ENCODE data around the gene PCAT7. TPM values are rescaled to one million over a fixed set of nuclear protein-coding genes. Genes with fewer than 3 reads are reported as not detected.
"Not testable (repeated sequence)": the region's sequence is repeated elsewhere in the genome, so short reads cannot be mapped to it uniquely, and the experiment has no call there.

PCAT7 gene
- total RNA-seq, 1 experiment from 2014 or later = 3.8 TPM

- CTCF ChIA-PET = no interaction called here
- no peak for DNase-seq
- Histone ChIP-seq H3K36me3 (ENCODE audit: low read depth) (no peaks in the 10 kb centered on the region), H3K27ac (no peak overlapping the region), H3K4me3 (no peak overlapping the region), H3K4me2 (no peak overlapping the region), H2AFZ (no peak overlapping the region), H3K9me3 (ENCODE audit: insufficient read depth, low read depth) (no peaks in the 10 kb centered on the region), H3K27me3 (ENCODE audit: insufficient read depth, low read depth) (no peaks in the 10 kb centered on the region), H3F3A (ENCODE audit: insufficient read depth, low read depth) (no peaks in the 10 kb centered on the region), H3K4me1 (replicated peaks; ENCODE audit: insufficient read depth) (no peaks in the 10 kb centered on the region), H3K79me2 (ENCODE audit: low read depth) (peaks cover 20% of the 10 kb centered on the region), H3K9me2 (ENCODE audit: insufficient read depth) (0 out of 2 replicates have a peak, but pooled peaks cover 4% of the 10 kb centered on the region), H4K20me1 (ENCODE audit: insufficient read depth) (peaks cover 12% of the 10 kb centered on the region; the same call in 1 of the 2 replicates)
- no TSS peak for BruUV-seq (replicated peaks)
- intact Hi-C loops (cut with micrococcal nuclease; ENCODE audit: unreplicated experiment) = no loop called here
- POLR2A ChIA-PET (ENCODE audit: unreplicated experiment) = no interaction called here
- no peak for TF ChIP-seq EZH2 (IDR thresholded peaks at IDR 0.05; ENCODE audit: low read depth)
- TF ChIP-seq, protein P1, sequence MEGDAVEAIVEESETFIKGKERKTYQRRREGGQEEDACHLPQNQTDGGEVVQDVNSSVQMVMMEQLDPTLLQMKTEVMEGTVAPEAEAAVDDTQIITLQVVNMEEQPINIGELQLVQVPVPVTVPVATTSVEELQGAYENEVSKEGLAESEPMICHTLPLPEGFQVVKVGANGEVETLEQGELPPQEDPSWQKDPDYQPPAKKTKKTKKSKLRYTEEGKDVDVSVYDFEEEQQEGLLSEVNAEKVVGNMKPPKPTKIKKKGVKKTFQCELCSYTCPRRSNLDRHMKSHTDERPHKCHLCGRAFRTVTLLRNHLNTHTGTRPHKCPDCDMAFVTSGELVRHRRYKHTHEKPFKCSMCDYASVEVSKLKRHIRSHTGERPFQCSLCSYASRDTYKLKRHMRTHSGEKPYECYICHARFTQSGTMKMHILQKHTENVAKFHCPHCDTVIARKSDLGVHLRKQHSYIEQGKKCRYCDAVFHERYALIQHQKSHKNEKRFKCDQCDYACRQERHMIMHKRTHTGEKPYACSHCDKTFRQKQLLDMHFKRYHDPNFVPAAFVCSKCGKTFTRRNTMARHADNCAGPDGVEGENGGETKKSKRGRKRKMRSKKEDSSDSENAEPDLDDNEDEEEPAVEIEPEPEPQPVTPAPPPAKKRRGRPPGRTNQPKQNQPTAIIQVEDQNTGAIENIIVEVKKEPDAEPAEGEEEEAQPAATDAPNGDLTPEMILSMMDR (conservative IDR thresholded peaks at IDR 0.05) = no peak
Observed at GRCh38 chr9:94533601-94534000, 21.3 kb upstream of the PCAT7 start.

- Histone ChIP-seq H3K79me2 (ENCODE audit: low read depth) (peaks cover 20% of the 10 kb centered on the region), H2AFZ (no peak overlapping the region), H3F3A (ENCODE audit: insufficient read depth, low read depth) (no peaks in the 10 kb centered on the region), H3K4me1 (replicated peaks; ENCODE audit: insufficient read depth) (no peaks in the 10 kb centered on the region), H3K27ac (no peak overlapping the region), H3K9me3 (ENCODE audit: insufficient read depth, low read depth) (no peaks in the 10 kb centered on the region), H3K4me2 (no peak overlapping the region), H3K4me3 (no peak overlapping the region), H3K9me2 (ENCODE audit: insufficient read depth) (no peaks in the 10 kb centered on the region), H3K27me3 (ENCODE audit: insufficient read depth, low read depth) (no peaks in the 10 kb centered on the region), H4K20me1 (ENCODE audit: insufficient read depth) (peaks cover 12% of the 10 kb centered on the region; the same call in 1 of the 2 replicates), H3K36me3 (ENCODE audit: low read depth) (no peaks in the 10 kb centered on the region)
- ChIA-PET POLR2A (ENCODE audit: unreplicated experiment) (no interaction called here), CTCF (no interaction called here)
- no peak for DNase-seq
- intact Hi-C loops (cut with micrococcal nuclease; ENCODE audit: unreplicated experiment) = no loop called here
- no TSS peak for BruUV-seq (replicated peaks)
- TF ChIP-seq, protein P1 (conservative IDR thresholded peaks at IDR 0.05) = no peak
- TF ChIP-seq EZH2 (IDR thresholded peaks at IDR 0.05; ENCODE audit: low read depth) = no peak
Observed at GRCh38 chr9:94534901-94535300, 20.0 kb upstream of the PCAT7 start.

GRCh38 chr9:94538908-94539307 is 16.0 kb upstream of the PCAT7 start:
- H3F3A ChIP-seq (ENCODE audit: insufficient read depth, low read depth) = no peaks in the 10 kb centered on the region
- BruUV-seq (replicated peaks) = no TSS peak
- H3K27ac ChIP-seq = no peak overlapping the region
- no peak overlapping the region for H2AFZ ChIP-seq
- H3K4me1 ChIP-seq (replicated peaks; ENCODE audit: insufficient read depth) = no peaks in the 10 kb centered on the region
- H3K4me2 ChIP-seq = no peak overlapping the region
- ChIA-PET POLR2A (ENCODE audit: unreplicated experiment) (no interaction called here), CTCF (interaction anchor here (0.7 kb wide), 1 partner anchor 1266 kb away, joined by 3 read pairs; no protein-coding TSS in a partner anchor)
- H3K9me2 ChIP-seq (ENCODE audit: insufficient read depth) = no peaks in the 10 kb centered on the region
- TF ChIP-seq, protein P1 (conservative IDR thresholded peaks at IDR 0.05) = no peak
- no peak for TF ChIP-seq EZH2 (IDR thresholded peaks at IDR 0.05; ENCODE audit: low read depth)
- DNase-seq = no peak
- intact Hi-C loops (cut with micrococcal nuclease; ENCODE audit: unreplicated experiment) = no loop called here
- H3K4me3 ChIP-seq = no peak overlapping the region
- H3K9me3 ChIP-seq (ENCODE audit: insufficient read depth, low read depth) = no peaks in the 10 kb centered on the region
- peaks cover 7% of the 10 kb centered on the region; the same call in 1 of the 2 replicates for H3K79me2 ChIP-seq (ENCODE audit: low read depth)
- peaks cover 12% of the 10 kb centered on the region; the same call in 1 of the 2 replicates for H4K20me1 ChIP-seq (ENCODE audit: insufficient read depth)
- no peaks in the 10 kb centered on the region for H3K27me3 ChIP-seq (ENCODE audit: insufficient read depth, low read depth)
- H3K36me3 ChIP-seq (ENCODE audit: low read depth) = no peaks in the 10 kb centered on the region

GRCh38 chr9:94544335-94544734 is 10.5 kb upstream of the PCAT7 start:
- intact Hi-C loops (cut with micrococcal nuclease; ENCODE audit: unreplicated experiment); POLR2A ChIA-PET (ENCODE audit: unreplicated experiment); H3K36me3 ChIP-seq (ENCODE audit: low read depth); DNase-seq; CTCF ChIA-PET; H3K4me2 ChIP-seq; H3F3A ChIP-seq (ENCODE audit: insufficient read depth, low read depth); H3K4me1 ChIP-seq (replicated peaks; ENCODE audit: insufficient read depth); H4K20me1 ChIP-seq (ENCODE audit: insufficient read depth); H3K4me3 ChIP-seq; H3K27me3 ChIP-seq (ENCODE audit: insufficient read depth, low read depth); H3K27ac ChIP-seq; H3K79me2 ChIP-seq (ENCODE audit: low read depth); H2AFZ ChIP-seq; BruUV-seq (replicated peaks); H3K9me2 ChIP-seq (ENCODE audit: insufficient read depth); H3K9me3 ChIP-seq (ENCODE audit: insufficient read depth, low read depth): not testable (repeated sequence)
